Kidney (tissue), 14 donors: ENCODE measurements around the gene ACER3. TPM values are rescaled to one million over a fixed set of nuclear protein-coding genes. Genes with fewer than 3 reads are reported as not detected.

ENCODE experiments used
- DNase-seq, 5 donors: peaks; one replicate each; pipeline ENCODE4 v3.0.0-alpha.2; 2013 to 2020
- FAIRE-seq: peaks from 2 replicates; lab custom pipeline; 2012; peaks lifted over from hg19 to GRCh38; lab: Jason Lieb, UNC
- H3K27ac ChIP-seq, 2 donors: one replicate each; pipeline ENCODE4 v1.7.0; 2013; ENCODE audit warnings: low read depth in 2 of 2, low read length in 2 of 2, inconsistent platforms in 1 of 2
- H3K27me3 ChIP-seq: one replicate; pipeline ENCODE4 v1.7.1; 2013; ENCODE audit warnings: low read length, inconsistent platforms; ENCODE audit not compliant: control insufficient read depth, insufficient read depth
- H3K36me3 ChIP-seq, 3 donors: one replicate each; pipeline versions ENCODE4 v1.7.0 to v1.7.1; 2013; ENCODE audit warnings: low read length in 3 of 3, control low read depth in 1 of 3, inconsistent platforms in 1 of 3; ENCODE audit not compliant: insufficient read depth in 3 of 3, control insufficient read depth in 2 of 3
- H3K4me1 ChIP-seq, 3 donors: one replicate each; pipeline versions ENCODE4 v1.7.0 to v1.7.1; 2013; ENCODE audit warnings: low read length in 3 of 3, inconsistent platforms in 1 of 3, low read depth in 1 of 3; ENCODE audit not compliant: control insufficient read depth in 2 of 3, insufficient read depth in 2 of 3
- H3K4me3 ChIP-seq, 3 donors: one replicate each; pipeline versions ENCODE4 v1.7.0 to v1.8.1; 2013; ENCODE audit warnings: low read length in 3 of 3, control low read depth in 1 of 3, inconsistent platforms in 1 of 3
- H3K9ac ChIP-seq, 3 donors: one replicate each; pipeline versions ENCODE4 v1.7.0 to v1.7.1; 2013; ENCODE audit warnings: low read length in 3 of 3, control low read depth in 1 of 3, inconsistent platforms in 1 of 3
- H3K9me3 ChIP-seq, 3 donors: one replicate each; pipeline versions ENCODE4 v1.7.0 to v1.7.1; 2013; ENCODE audit warnings: low read length in 3 of 3, control low read depth in 1 of 3, inconsistent platforms in 1 of 3; ENCODE audit not compliant: control insufficient read depth in 2 of 3, insufficient read depth in 1 of 3
- intact Hi-C: fragments of 100-400 bp; cut with DNase I; formaldehyde crosslinking; loops from one replicate; pipeline ENCODE4 v1.11.1; 2022
- polyA plus RNA-seq: library from polyadenylated mRNA; stranded (reverse); fragments of 350-450 nt; fragmentation: Illumina TruSeq; extraction: RNeasy Lipid Tissue Mini Kit (QIAGEN cat#74804); gene quantifications from one replicate; pipeline ENCODE4 v1.2.3, GENCODE V29; 2014; ENCODE audit warnings: low read depth, low replicate concordance; ENCODE audit not compliant: insufficient read depth
- total RNA-seq: library from RNA; stranded (reverse); fragmentation: NEBNext Ultra II Directional; extraction: Animal tissue kit (Norgen Biotek cat#: 25700); gene quantifications from one replicate; pipeline ENCODE4 v1.2.1, GENCODE V29; 2021
- TF ChIP-seq, protein P1 (sequence below): IDR thresholded peaks from 3 replicates; pipeline ENCODE4 v1.5.1; 2012; ENCODE audit warnings: mild to moderate bottlenecking, moderate library complexity, borderline replicate concordance; ENCODE audit not compliant: insufficient read depth; ENCODE audit errors: extremely low read depth
- donor health status: control.
- donor health status: control.
- donor health status: control.
- donor health status: control.
- donor health status: control.
- donor health status: DM: yes; HTN: yes; CAD: no.
- donor health status: Normal renal cell carcinoma (clear cell type).

ACER3 gene
- total and polyA plus RNA-seq, 2 donors from 2014 or later = 5.9 to 35.3 TPM

DNA sequence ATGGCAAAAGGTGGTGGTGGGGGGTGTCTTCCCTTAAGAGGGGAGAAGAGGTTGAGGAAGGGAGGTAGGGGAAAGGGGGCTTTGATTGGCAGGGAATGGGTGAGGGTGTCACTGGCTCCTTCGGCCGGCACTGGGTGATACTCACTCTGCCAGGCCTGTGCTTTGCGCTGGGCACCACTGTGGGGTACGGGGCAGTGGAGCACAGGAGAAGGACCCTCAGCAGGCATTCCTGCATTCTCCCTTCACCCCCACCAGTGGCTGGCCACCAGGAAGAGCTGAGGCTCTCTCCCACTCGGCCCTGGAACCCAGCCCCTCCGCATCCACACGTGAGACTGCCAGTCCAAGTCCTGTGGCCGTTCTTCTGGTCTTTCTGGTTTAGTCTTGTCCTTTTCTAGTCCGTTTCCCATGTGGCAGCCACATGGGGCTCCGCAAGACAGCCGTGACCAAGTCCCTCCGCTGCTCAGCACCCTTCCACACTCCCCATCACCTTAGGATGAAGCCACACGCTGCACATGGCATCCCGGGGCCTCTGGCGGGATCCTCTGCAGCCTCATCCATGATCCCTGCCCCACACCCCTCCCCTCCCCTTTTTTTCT is 214.0 kb downstream of the ACER3 start:
- H3K4me1 ChIP-seq = peaks cover 5 to 33% (median 25%) of the 10 kb centered on the region in 3 donors
- intact Hi-C loops = no loop called here
- no peak overlapping the region for H3K4me3 ChIP-seq
- no peak for FAIRE-seq
- peak overlapping the region in 1 of 3 donors; percentile 16 for H3K9ac ChIP-seq
- H3K9me3 ChIP-seq = no peaks in the 10 kb centered on the region
- TF ChIP-seq, protein P1, sequence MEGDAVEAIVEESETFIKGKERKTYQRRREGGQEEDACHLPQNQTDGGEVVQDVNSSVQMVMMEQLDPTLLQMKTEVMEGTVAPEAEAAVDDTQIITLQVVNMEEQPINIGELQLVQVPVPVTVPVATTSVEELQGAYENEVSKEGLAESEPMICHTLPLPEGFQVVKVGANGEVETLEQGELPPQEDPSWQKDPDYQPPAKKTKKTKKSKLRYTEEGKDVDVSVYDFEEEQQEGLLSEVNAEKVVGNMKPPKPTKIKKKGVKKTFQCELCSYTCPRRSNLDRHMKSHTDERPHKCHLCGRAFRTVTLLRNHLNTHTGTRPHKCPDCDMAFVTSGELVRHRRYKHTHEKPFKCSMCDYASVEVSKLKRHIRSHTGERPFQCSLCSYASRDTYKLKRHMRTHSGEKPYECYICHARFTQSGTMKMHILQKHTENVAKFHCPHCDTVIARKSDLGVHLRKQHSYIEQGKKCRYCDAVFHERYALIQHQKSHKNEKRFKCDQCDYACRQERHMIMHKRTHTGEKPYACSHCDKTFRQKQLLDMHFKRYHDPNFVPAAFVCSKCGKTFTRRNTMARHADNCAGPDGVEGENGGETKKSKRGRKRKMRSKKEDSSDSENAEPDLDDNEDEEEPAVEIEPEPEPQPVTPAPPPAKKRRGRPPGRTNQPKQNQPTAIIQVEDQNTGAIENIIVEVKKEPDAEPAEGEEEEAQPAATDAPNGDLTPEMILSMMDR = no peak
- peak overlapping the region; percentile 13 to 83 for H3K27ac ChIP-seq
- no peaks in the 10 kb centered on the region for H3K27me3 ChIP-seq
- peak in 1 of 5 donors; percentile 33 for DNase-seq
- no peaks in the 10 kb centered on the region for H3K36me3 ChIP-seq

DNA sequence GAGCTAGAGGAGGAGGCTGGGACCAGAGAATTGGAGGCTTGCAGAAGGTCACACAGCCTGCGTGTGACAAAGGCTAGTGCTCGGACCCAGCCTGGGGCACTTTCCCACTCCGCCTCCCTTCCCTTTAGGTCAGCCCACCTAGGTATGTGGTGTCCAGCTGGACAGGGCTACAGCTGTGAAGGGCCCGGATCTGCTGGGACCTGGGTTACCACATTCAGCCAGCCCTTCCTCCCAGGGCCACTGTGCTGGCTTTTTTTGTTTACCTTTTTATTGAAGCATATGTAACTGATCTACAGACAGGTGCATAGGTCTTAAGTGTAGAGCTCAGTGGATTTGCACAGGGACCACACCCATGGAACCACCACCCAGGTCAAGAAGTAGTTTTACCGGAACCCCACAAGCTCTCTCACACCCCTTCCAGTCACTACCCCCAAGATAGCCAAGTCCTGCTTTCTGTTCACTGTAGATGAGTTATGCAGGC is 214.7 kb downstream of the ACER3 start:
- intact Hi-C loops = no loop called here
- TF ChIP-seq, protein P1 = no peak
- no peak overlapping the region for H3K9ac ChIP-seq
- H3K36me3 ChIP-seq = no peaks in the 10 kb centered on the region
- H3K4me1 ChIP-seq = peaks cover 5 to 33% (median 25%) of the 10 kb centered on the region in 3 donors
- no peak overlapping the region for H3K27ac ChIP-seq
- DNase-seq (peak in 1 of 5 donors; percentile 31), FAIRE-seq (no peak)
- no peaks in the 10 kb centered on the region for H3K9me3 ChIP-seq
- no peaks in the 10 kb centered on the region for H3K27me3 ChIP-seq
- H3K4me3 ChIP-seq = no peak overlapping the region

Other genes starting within 250 kb of the ACER3 start
- 136 TPM for gene LRRC32, start 190.2 kb upstream of the ACER3 start, total RNA-seq
- 105 TPM for gene LRRC32, start 190.2 kb upstream of the ACER3 start, polyA plus RNA-seq
- 27.3 TPM for gene TSKU, start 77.6 kb upstream of the ACER3 start, total RNA-seq
- gene TSKU, start 77.6 kb upstream of the ACER3 start, polyA plus RNA-seq = 41.0 TPM
- gene B3GNT6, start 173.5 kb downstream of the ACER3 start, total RNA-seq = not detected
- not detected for gene B3GNT6, start 173.5 kb downstream of the ACER3 start, polyA plus RNA-seq
- gene CAPN5, start 206.1 kb downstream of the ACER3 start, total RNA-seq = 36.0 TPM
- gene CAPN5, start 206.1 kb downstream of the ACER3 start, polyA plus RNA-seq = 20.0 TPM
- gene OMP, start 241.9 kb downstream of the ACER3 start, total RNA-seq = 1.8 TPM
- gene OMP, start 241.9 kb downstream of the ACER3 start, polyA plus RNA-seq = not detected